Spleen (tissue), 7 donors: Measurements from ENCODE around the gene RGS10.
A peak's percentile ranks its signal among the peaks of the same experiment; 100 is the strongest.

Experiments
- CTCF ChIP-seq, 11 experiments: fragments of 200-600 bp in 7 of 11; fragments of 450-650 bp in 4 of 11; sonication (generic) in 4 of 11; IDR thresholded peaks in 8 of 11; conservative IDR thresholded peaks in 3 of 11; 1 replicate in 7 of 11; 2 replicates in 4 of 11; pipeline versions ENCODE4 v1.4.0 to v1.8.0; 2016 to 2021; ENCODE audit warnings: antibody characterized with exemption in 11 of 11, inconsistent platforms in 4 of 11, mild to moderate bottlenecking in 1 of 11
- POLR2A ChIP-seq, 3 donors: fragments of 450-650 bp; IDR thresholded peaks; one replicate each; pipeline ENCODE4 v1.5.1; 2017; ENCODE audit warnings: antibody characterized with exemption in 3 of 3, mild to moderate bottlenecking in 1 of 3
- POLR2AphosphoS5 ChIP-seq, 3 donors: sonication (generic); formaldehyde crosslinking; IDR thresholded peaks; one replicate each; pipeline ENCODE4 v1.5.1; 2017; ENCODE audit warnings: antibody characterized with exemption in 3 of 3
- donor health status: DM: no; HTN: no; CAD: no; lungs with moderate emphysema.
- donor health status: DM: no; HTN: no; CAD: no.
- donor health status: DM: no; HTN: no; CAD: no.

GRCh38 chr10:119542357-119542987 lies at the start of gene RGS10:
- TF ChIP-seq CTCF (IDR thresholded peaks at IDR 0.05 in 8 of 11, conservative IDR thresholded peaks at IDR 0.05 in 3 of 11) = no peak
- no peak for TF ChIP-seq POLR2A (IDR thresholded peaks at IDR 0.05)
- peak; percentile 76 to 86 (median 82) for TF ChIP-seq POLR2AphosphoS5 (IDR thresholded peaks at IDR 0.05)
